K562 (cell line): ENCODE data around the gene LUC7L.
"Not testable (repeated sequence)": the region's sequence is repeated elsewhere in the genome, so short reads cannot be mapped to it uniquely, and the experiment has no call there.

Source experiments
- CBX3 ChIP-seq, 2 experiments: IDR thresholded peaks; 1 replicate in 1 of 2; 2 replicates in 1 of 2; pipeline ENCODE4 v1.6.1; 2012; ENCODE audit warnings: inconsistent platforms in 2 of 2, low read length in 2 of 2, borderline replicate concordance in 1 of 2, control low read depth in 1 of 2
- HDAC2 ChIP-seq: fragments of 450-650 bp; IDR thresholded peaks from 2 replicates; pipeline ENCODE4 v1.6.1; 2016; ENCODE audit warnings: mild to moderate bottlenecking
- HOXB6 ChIP-seq: fragments of 250-450 bp; sonication (Bioruptor Pico); IDR thresholded peaks from 2 replicates; pipeline ENCODE4 v1.5.1; 2022; ENCODE audit warnings: mild to moderate bottlenecking, borderline replicate concordance
- MEF2D ChIP-seq: conservative IDR thresholded peaks from 2 replicates; pipeline ENCODE4 v1.6.1; 2016; ENCODE audit warnings: low read depth, missing genetic modification characterization, missing compliant biosample characterization
- POLR2A ChIP-seq: fragments of 450-650 bp; conservative IDR thresholded peaks from 2 replicates; pipeline ENCODE4 v1.6.1; 2016
- SIN3B ChIP-seq: fragments of 450-650 bp; IDR thresholded peaks from 2 replicates; pipeline ENCODE4 v1.6.1; 2017; ENCODE audit warnings: low read depth, mild to moderate bottlenecking, moderate library complexity
- ZBTB17 ChIP-seq: fragments of 450-650 bp; formaldehyde crosslinking; IDR thresholded peaks from 2 replicates; pipeline ENCODE4 v1.4.0; 2020; ENCODE audit warnings: mild to moderate bottlenecking
- ZBTB7A ChIP-seq: IDR thresholded peaks from 2 replicates; pipeline ENCODE4 v1.6.1; 2011; ENCODE audit warnings: low read depth, mild to moderate bottlenecking, low read length, moderate library complexity, borderline replicate concordance; ENCODE audit not compliant: control insufficient read depth
- ZFPM2 ChIP-seq: fragments of 250-450 bp; sonication (Bioruptor Pico); IDR thresholded peaks from 2 replicates; pipeline ENCODE4 v1.5.1; 2022; ENCODE audit warnings: mild to moderate bottlenecking
- TF ChIP-seq, protein P1 (sequence below), 3 experiments: IDR thresholded peaks in 2 of 3; conservative IDR thresholded peaks in 1 of 3; 2 replicates each; pipeline ENCODE4 v1.5.1; 2011 to 2012; ENCODE audit warnings: low read length in 3 of 3, mild to moderate bottlenecking in 3 of 3, control low read depth in 2 of 3, improper control_type of control experiment in 1 of 3, inconsistent platforms in 1 of 3, low read depth in 1 of 3, mixed read lengths in 1 of 3, moderate library complexity in 1 of 3; ENCODE audit not compliant: insufficient read depth in 2 of 3
- TF ChIP-seq, protein P2 (sequence below), 2 experiments: IDR thresholded peaks in 1 of 2; conservative IDR thresholded peaks in 1 of 2; 2 replicates each; pipeline ENCODE4 v1.6.1; 2016; ENCODE audit warnings: low read depth in 2 of 2, mild to moderate bottlenecking in 1 of 2, missing compliant biosample characterization in 1 of 2, missing genetic modification characterization in 1 of 2, moderate library complexity in 1 of 2

DNA sequence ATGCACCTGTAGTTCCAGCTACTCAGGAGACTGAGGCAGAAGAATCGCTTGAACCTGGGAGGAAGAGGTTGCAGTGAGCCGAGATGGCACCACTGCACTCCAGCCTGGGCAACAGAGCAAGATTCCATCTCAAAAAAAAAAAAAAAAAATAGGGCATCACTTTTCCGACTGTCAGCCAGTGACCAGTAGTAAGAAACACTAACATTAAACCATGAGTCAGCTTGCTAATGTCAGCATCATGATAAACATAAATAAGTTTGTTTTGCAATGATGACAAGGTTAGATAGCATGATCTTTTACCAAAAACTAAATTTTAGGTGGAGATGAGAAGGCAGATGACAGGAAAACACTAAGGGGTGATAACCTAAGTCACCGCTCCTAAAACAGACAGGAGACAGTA is 19.9 kb downstream of the LUC7L start:
- TF ChIP-seq MEF2D (tag); SIN3B; POLR2A; ZFPM2; HDAC2; CBX3 (IDR thresholded peaks at IDR 0.05; ENCODE audit: borderline replicate concordance in 1 of 2, low read length in 2 of 2); HOXB6 (CRISPR knock-in tag); ZBTB17 (CRISPR knock-in tag); ZBTB7A: not testable (repeated sequence)
- TF ChIP-seq, protein P1, sequence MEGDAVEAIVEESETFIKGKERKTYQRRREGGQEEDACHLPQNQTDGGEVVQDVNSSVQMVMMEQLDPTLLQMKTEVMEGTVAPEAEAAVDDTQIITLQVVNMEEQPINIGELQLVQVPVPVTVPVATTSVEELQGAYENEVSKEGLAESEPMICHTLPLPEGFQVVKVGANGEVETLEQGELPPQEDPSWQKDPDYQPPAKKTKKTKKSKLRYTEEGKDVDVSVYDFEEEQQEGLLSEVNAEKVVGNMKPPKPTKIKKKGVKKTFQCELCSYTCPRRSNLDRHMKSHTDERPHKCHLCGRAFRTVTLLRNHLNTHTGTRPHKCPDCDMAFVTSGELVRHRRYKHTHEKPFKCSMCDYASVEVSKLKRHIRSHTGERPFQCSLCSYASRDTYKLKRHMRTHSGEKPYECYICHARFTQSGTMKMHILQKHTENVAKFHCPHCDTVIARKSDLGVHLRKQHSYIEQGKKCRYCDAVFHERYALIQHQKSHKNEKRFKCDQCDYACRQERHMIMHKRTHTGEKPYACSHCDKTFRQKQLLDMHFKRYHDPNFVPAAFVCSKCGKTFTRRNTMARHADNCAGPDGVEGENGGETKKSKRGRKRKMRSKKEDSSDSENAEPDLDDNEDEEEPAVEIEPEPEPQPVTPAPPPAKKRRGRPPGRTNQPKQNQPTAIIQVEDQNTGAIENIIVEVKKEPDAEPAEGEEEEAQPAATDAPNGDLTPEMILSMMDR (IDR thresholded peaks at IDR 0.05 in 2 of 3, conservative IDR thresholded peaks at IDR 0.05 in 1 of 3; ENCODE audit: insufficient read depth in 2 of 3, low read depth in 1 of 3, low read length in 3 of 3): not testable (repeated sequence)
- TF ChIP-seq, protein P2, sequence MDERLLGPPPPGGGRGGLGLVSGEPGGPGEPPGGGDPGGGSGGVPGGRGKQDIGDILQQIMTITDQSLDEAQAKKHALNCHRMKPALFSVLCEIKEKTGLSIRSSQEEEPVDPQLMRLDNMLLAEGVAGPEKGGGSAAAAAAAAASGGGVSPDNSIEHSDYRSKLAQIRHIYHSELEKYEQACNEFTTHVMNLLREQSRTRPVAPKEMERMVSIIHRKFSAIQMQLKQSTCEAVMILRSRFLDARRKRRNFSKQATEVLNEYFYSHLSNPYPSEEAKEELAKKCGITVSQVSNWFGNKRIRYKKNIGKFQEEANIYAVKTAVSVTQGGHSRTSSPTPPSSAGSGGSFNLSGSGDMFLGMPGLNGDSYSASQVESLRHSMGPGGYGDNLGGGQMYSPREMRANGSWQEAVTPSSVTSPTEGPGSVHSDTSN (CRISPR knock-in tag; IDR thresholded peaks at IDR 0.05; ENCODE audit: low read depth): not testable (repeated sequence)
- TF ChIP-seq, protein P2 (tag; conservative IDR thresholded peaks at IDR 0.05; ENCODE audit: low read depth): not testable (repeated sequence)
